Peyer's patch (tissue), 4 donors: ENCODE results near the gene FAM20A.

ENCODE experiments used
- POLR2A ChIP-seq, 2 donors: fragments of 450-650 bp; IDR thresholded peaks; one replicate each; pipeline ENCODE4 v1.5.1; 2017; ENCODE audit warnings: antibody characterized with exemption in 2 of 2, mild to moderate bottlenecking in 2 of 2, moderate library complexity in 2 of 2
- TF ChIP-seq, protein P1 (sequence below), 6 experiments: fragments of 450-650 bp in 4 of 6; fragments of 200-600 bp in 2 of 6; sonication (generic) in 1 of 6; IDR thresholded peaks; one replicate each; pipeline ENCODE4 v1.5.1; 2017 to 2019; ENCODE audit warnings: antibody characterized with exemption in 6 of 6, mild to moderate bottlenecking in 3 of 6, moderate library complexity in 1 of 6

DNA sequence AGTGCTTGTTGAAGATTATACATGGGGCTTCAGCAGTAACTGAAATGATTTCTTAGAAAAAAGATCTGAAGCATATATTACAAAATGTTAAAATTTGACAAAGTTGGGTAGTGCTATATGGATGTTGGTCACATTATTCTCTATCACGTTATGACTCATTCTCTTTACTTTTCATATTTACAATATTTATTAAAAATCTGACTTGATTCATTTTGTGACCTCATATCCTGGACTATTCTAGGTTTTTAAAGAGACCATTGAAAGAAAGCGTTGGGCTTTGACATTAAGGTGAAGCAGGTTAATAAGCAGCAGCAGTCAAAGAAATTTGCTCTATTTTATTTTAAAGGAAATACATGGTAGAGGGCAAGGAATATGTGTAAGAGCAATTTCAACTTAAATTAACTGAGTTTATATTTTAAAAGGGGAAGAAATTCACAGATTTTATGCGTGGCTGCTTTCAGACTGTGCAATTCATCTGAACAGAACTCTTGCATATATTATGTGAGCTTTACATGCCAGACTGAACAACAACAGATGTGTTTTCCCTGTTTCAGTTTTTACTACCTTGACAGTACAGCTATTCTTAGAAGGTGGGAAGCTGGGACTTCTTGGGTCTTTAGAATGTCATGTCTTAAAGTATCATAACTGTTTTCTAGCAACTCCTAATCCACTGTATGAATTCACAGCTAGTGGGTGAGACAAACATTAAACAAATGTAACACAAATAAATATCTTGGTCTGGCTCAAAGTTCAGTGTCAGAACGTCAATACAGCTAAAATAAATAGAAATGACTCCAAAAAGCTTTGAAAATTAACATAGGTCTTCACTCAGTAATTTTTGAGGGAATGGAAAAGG lies 10.4 kb upstream of the FAM20A start:
- TF ChIP-seq POLR2A (IDR thresholded peaks at IDR 0.05): no peak
- TF ChIP-seq, protein P1, sequence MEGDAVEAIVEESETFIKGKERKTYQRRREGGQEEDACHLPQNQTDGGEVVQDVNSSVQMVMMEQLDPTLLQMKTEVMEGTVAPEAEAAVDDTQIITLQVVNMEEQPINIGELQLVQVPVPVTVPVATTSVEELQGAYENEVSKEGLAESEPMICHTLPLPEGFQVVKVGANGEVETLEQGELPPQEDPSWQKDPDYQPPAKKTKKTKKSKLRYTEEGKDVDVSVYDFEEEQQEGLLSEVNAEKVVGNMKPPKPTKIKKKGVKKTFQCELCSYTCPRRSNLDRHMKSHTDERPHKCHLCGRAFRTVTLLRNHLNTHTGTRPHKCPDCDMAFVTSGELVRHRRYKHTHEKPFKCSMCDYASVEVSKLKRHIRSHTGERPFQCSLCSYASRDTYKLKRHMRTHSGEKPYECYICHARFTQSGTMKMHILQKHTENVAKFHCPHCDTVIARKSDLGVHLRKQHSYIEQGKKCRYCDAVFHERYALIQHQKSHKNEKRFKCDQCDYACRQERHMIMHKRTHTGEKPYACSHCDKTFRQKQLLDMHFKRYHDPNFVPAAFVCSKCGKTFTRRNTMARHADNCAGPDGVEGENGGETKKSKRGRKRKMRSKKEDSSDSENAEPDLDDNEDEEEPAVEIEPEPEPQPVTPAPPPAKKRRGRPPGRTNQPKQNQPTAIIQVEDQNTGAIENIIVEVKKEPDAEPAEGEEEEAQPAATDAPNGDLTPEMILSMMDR (IDR thresholded peaks at IDR 0.05): no peak
